GM18511 (cell line): ENCODE data around the gene CACNA2D3.

ENCODE experiments used
- ATAC-seq: cut with Tn5 transposase; IDR thresholded peaks from one replicate; pipeline ENCODE4 v1.9.1; 2021; ENCODE audit warnings: mild to moderate bottlenecking, moderate library complexity; ENCODE audit not compliant: unreplicated experiment

The CACNA2D3 gene

DNA sequence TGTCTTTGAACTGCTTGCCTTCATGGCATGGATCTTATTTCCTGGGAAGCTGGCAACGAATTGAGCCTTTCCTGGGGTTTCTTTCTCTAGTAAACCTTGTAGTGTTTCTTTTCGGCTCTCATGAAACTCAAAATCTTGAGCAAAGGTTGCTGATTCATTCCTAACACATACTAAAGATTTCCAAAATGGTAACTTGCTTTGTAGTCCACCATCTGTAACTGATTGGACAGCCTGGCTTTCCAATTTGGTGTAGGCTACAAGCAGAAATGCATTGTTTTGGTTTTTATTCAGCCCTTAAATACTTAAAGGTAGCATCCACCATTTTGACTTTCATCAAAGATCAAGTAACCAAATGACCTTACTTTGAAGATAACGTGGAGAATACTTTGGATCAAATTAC, 767.4 kb downstream of the CACNA2D3 start:
- no peak for ATAC-seq

- no peak for ATAC-seq
Measured at GRCh38 chr3:54891540-54891897, 769.2 kb downstream of the CACNA2D3 start.

DNA sequence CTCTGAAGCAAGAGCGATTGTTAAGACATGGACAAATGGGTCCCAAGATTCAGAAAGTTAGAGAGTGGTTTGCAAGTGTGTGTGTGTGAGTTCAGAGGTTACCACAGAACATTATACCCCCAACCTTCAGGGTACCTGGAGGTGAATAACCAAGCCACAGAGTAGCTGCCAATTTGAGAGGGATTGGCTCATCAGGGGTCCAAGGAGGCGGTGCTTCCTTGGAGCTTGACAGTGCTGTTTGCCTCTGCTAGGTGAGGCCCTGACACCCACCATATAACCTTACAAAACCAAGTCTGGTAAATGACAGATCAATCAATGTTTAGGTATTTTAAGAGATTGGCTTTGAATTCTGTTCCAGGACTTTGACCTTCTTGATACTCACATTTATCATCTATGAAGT, 769.8 kb downstream of the CACNA2D3 start:
- no peak for ATAC-seq

- ATAC-seq, result no peak
Measured at GRCh38 chr3:54895613-54896012, 773.3 kb downstream of the CACNA2D3 start.

- no peak for ATAC-seq
Measured at GRCh38 chr3:54897028-54897711, 774.8 kb downstream of the CACNA2D3 start.

DNA sequence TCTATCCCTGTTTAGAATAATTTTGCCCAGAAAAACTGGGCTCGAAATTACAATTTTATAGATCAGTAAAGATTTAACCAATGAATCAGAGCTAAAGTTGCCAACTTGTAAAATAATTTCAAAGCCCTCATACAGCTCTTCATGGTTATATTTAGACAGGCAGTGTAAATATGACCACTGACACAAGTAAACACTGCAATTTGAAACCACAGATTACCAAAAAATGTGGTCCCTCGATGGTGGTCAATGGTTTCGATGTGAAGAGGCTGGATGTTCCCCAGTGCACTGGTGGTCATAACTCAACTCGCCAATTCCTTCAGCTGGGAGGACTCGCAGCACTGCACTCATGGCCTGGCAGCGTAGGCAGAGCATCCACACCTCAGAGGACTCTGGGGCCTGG, 776.9 kb downstream of the CACNA2D3 start:
- ATAC-seq, result no peak

GRCh38 chr3:54900838-54901591, 778.7 kb downstream of the CACNA2D3 start:
- no peak for ATAC-seq

- no peak for ATAC-seq
Measured at GRCh38 chr3:54901906-54902685, 779.7 kb downstream of the CACNA2D3 start.

- no peak for ATAC-seq
Measured at GRCh38 chr3:54905261-54905888, 783.0 kb downstream of the CACNA2D3 start.

DNA sequence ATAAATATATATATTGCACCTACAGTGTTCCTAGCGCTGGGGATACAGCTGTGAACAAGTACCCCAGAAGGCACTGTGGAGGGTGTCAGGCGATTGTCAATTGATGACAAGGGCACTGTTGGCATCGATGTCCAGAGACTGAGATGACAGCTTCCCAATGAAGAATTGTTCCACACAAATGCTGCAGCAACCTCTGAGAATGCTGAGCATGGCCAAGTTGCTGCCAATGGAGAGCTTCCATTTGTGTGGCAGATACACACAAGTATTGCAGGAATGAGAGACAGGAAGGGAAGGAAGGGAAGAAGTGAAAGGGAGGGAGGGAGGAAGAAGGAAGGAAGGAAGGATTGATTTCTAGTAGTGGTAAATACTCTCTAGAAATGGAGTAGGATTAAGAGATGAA, 783.6 kb downstream of the CACNA2D3 start:
- no peak for ATAC-seq

DNA sequence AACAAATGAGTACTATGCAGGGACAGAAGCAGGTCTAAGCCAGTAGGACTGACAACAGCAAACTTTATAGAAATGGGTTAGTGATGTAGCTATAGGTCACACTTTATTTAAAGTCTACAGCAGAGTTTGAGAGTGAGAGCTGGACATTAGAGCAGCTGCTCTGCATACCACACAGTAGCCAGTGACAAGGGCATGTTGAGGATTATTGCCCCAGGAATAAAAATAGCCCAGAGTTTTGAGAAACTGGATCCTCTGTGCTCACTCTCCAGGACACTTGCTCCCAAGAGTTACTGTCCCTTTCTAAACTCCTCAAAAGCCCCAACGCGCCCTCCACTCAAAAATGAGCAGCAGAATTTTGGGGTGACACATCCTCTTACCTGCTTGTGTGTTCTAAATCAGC, 784.4 kb downstream of the CACNA2D3 start:
- no peak for ATAC-seq

DNA sequence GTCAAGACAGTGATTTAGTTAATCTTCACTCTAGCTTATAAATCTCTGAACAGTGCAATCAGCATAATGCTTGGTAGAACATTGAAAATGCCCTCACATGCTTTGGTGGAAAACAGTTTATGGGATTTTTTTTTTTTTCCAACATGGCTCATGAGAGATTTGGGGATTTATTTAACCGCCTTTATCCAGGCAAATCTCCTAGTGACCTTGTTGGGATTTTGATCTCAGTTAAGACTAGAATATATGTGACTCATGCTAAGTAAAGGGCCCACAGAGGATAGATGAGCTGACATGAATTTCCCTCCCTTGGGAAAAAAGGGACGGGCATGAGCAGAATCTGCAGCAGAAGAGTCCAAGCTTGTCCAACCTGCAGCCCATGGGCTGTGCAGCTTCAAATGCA, 786.8 kb downstream of the CACNA2D3 start:
- ATAC-seq, result no peak

- no peak for ATAC-seq
Measured at GRCh38 chr3:54914180-54914579, 791.8 kb downstream of the CACNA2D3 start.

- no peak for ATAC-seq
Measured at GRCh38 chr3:54915181-54915580, 792.8 kb downstream of the CACNA2D3 start.

- no peak for ATAC-seq
Measured at GRCh38 chr3:54915976-54916375, 793.6 kb downstream of the CACNA2D3 start.

DNA sequence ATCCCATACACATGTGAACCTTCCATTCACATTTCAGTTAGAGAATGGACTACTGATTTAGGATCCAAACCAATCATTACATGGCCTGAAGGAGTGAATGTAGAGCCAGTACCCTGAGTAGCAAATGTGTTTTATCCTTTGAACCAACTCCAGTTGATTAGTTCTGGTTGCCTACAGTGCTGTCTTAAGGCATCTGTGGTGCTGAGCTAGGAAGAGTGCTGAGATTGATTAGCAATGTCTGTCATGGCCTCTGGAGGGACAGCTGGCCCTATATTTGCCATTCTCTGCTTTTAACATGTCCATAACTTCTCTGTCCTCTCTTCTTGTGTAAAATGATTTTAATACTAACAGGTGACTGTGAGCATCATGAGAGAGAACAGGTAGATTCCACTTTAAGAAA, 794.4 kb downstream of the CACNA2D3 start:
- ATAC-seq, result no peak

- ATAC-seq, result no peak
Measured at GRCh38 chr3:54917174-54917573, 794.8 kb downstream of the CACNA2D3 start.

DNA sequence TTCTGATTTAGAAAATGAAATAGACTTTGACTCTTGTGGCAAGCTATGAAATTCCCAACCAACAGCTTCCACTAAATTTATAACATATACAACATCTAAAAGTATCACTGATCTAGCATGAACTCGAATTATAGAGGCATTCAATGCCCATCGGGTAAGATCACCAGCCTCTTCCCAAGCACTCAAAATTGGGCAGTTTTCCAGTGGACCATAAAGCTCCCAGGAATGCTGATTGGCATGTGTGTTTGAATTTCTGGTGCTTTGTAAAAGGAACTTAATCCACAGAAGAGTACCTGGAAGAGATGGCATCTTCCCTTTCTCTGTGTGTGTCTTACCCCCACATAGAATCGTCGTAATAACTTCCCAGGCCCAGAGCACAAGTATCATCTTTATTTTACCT, 795.5 kb downstream of the CACNA2D3 start:
- ATAC-seq, result no peak

- no peak for ATAC-seq
Measured at GRCh38 chr3:54918516-54918915, 796.2 kb downstream of the CACNA2D3 start.

DNA sequence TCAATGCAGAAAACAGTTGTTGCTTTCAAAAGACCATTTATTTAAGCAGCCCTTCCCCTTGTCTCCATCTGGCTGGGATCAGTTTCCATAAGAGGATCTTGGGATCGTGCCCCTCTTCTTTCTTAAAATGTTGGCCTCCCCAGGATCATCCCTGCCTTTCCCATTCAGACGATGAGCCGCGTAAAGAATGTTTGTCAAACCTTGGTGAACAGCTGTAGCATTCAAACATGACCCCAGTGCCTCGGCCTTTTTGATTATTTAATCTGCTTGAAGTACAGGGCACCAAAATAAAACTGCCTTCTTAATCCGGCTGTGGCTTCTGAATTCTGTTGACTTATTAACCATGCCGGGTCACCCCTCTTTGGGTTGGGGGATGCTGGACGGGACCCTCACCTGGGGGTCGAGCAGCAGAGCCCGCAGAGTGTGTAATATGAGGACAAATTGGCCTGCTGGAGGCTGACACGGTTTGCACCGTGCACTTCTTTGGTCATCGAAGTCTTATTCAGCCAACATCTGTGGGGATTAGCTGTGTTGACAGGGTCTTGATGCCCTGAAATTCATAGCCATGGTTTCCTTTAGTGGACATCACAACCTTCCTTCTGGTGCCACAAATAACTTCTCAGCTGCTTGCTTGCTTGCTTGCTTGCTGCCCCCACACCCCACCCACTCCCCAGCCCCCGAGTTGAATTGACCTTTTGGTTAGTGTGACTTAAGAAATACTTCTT, 805.9 kb downstream of the CACNA2D3 start, which contains the start of gene LRTM1:
Gene LRTM1 (minus strand): TSS at position 14 of the 725 bp plus-strand sequence. CDS start 148 bp downstream, outside the sequence.
- ATAC-seq, result no peak

DNA sequence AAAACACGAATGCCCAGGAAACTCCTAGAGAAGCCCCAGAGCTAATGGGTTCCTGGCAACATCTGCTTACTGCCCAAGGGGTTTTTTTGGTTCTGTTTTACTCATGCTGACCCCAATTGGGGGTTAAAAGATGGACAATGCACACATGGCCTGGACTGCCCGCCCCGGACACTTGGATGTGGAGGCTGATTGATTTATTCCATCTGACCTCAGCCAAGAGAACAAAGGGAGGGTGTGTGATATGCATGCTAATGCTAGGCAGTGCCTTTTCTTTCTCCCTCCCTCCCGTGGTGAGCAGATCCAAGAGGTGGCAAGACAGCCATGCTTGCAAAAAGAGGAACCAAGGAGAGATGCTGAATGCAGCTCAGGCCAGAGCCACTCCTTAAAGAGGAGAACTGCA, 808.8 kb downstream of the CACNA2D3 start:
- no peak for ATAC-seq
